GM19240 (cell line): ENCODE results near the gene CHST11.

Experiments used
- DNase-seq: peaks from one replicate; pipeline ENCODE4 v3.0.0; 2011; ENCODE audit warnings: low spot score; ENCODE audit not compliant: insufficient read length

The CHST11 gene

GRCh38 chr12:104459368-104459909, 2.7 kb downstream of the CHST11 start:
- DNase-seq = no peak

DNA sequence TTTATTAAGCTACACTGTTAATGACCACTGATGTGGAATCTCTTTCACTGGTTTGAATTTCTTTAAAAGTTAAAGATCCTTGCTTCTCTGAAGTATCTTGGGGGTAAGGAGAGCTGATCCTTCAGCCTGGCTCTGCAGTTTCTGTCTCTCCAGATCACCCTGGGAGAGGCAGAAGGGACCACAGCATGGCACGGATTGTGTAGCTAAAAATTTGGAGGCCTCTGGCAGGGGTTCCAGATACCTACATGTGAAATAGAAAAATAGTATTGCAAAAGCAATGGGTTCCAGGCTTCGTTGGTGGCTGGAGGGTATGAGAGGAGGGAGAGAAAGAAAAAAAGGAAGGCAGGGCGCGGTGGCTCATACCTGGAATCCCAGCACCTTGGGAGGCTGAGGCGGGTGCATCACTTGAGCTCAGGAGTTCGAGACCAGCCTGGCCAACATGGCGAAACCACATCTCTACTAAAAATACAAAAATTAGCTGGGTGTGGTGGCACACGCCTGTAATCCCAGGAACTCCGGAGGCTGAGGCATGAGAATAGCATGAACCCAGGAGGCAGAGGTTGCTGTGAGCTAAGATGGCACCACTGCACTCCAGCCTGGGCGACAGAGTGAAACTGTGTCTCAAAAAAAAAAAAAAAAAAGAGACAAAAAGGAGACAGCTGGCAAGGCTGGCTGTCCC, 3.4 kb downstream of the CHST11 start:
- no peak for DNase-seq

GRCh38 chr12:104460973-104461698, 4.4 kb downstream of the CHST11 start:
- no peak for DNase-seq

GRCh38 chr12:104462325-104462724, 5.6 kb downstream of the CHST11 start:
- no peak for DNase-seq

DNA sequence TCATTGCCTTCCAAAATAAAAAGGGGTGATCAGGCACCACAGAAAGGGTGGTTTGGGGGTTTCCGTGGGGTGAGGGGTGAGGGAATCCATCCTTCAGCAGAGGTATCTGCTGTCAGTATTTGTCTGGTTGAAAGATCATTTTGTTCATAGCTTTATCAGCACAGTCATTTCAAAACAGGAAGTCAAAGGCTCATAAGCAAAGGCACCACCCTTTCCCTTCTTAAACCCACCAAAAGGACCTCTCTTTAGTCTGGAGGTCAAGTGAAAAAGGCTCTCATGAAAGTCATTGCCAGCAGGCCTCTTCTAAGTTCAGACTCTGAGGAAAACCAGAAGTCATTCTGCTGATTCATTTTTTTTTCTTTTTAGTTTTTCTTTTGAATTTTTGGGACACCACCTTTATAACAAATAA, 6.2 kb downstream of the CHST11 start:
- DNase-seq = no peak

- no peak for DNase-seq
Observed at GRCh38 chr12:104463368-104463767, 6.6 kb downstream of the CHST11 start.

- DNase-seq = no peak
Observed at GRCh38 chr12:104464899-104465298, 8.2 kb downstream of the CHST11 start.

- no peak for DNase-seq
Observed at GRCh38 chr12:104466709-104467345, 10.1 kb downstream of the CHST11 start.

DNA sequence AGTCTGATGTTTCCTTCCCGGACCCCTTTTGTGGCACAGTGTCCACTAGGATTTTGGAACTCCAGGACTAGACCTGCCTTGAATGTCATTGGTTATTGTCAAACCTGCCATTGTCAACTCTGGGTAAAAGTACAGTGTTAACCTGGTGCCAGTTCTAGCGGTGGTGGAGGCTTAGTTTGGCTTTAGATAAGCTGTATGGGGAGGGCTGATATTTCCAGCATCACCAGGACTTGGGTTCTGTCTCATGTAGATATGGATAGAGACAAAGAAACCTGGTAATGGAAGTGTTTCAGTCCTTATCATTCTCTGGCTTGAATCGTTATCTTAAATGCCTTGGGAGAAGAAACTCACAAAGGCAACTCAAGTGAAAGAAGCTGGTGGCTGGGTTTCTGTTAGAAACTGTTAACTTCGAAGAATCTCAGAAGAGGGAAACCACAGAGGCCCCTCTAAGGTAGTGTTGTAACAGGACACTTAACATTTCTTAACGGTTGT, 10.6 kb downstream of the CHST11 start:
- no peak for DNase-seq

GRCh38 chr12:104468371-104468770, 11.6 kb downstream of the CHST11 start:
- DNase-seq = no peak

DNA sequence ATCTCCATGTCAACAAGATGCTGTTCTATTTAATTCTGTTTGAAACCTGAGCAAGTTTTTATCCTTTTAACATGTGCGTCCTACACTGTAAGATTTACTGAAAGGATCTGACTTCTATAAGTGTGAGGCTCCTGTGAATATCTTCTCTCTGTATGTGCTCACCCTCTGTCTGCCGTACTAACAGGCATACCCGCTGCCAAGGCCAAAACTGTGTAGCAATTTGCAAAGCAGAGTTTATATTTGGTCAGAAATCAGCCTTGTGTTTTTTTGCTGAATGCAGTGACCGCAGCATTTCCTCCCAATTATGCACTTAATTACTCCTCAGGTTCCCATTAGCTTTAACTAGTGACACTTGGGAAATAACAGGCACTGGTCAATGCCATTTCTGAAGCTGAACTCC, 12.3 kb downstream of the CHST11 start:
- DNase-seq = no peak

GRCh38 chr12:104469523-104469922, 12.8 kb downstream of the CHST11 start:
- no peak for DNase-seq

DNA sequence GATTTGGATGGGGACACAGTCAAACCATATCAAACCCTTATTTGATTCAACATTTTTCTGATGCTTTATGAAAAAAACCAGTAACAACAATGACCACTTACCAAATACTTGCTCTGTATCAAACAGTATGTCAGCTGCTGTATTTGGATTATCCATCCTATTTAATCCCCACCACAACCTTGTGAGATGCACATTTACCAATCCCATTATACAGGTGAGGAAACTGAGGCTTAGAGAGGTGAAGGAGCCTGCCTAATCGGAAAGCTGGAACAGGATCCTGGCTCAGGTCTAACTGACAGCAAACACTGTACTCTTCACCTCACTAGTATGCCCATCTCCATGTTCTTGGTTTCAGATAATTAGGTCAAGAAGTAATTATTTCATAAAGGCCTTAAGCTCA, 13.8 kb downstream of the CHST11 start:
- no peak for DNase-seq

DNA sequence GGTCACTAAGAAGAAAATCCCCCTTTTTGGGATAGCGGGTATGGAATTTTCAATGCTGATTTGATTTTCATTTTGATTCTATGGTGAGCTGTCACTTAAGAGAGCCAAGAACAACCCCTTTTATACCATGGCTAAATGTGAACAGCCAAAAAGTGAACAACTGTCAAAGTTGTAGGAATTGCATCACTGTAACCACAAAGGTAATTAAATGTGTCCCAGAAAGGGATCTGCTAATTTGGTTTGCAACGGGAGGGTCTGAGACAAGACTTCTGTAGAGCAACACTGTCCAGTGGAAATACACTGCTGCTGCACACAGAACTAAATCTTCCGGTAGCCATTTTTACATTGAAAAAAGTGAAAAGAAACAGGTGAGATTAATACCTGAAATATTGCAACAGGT, 14.6 kb downstream of the CHST11 start:
- no peak for DNase-seq

DNA sequence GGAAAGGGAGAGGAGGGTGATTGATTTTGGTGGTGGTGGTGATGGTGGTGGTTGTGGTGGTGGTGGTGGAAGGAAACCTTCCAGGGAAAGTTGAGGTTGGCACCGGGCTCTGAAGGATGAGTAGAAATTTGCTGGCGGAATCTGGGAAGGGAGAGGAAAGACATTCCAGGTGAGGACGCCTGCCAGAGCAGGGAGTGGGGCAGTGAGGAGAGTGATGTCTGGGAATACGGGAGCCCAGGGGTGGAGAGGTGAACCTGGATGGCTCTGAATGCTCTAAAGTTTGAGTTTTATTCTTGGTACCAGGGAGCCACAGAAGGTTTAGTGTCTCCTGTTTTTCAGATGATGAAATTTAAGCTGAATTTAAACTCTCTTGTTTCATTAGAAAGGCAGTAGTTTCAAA, 16.0 kb downstream of the CHST11 start:
- DNase-seq = no peak

DNA sequence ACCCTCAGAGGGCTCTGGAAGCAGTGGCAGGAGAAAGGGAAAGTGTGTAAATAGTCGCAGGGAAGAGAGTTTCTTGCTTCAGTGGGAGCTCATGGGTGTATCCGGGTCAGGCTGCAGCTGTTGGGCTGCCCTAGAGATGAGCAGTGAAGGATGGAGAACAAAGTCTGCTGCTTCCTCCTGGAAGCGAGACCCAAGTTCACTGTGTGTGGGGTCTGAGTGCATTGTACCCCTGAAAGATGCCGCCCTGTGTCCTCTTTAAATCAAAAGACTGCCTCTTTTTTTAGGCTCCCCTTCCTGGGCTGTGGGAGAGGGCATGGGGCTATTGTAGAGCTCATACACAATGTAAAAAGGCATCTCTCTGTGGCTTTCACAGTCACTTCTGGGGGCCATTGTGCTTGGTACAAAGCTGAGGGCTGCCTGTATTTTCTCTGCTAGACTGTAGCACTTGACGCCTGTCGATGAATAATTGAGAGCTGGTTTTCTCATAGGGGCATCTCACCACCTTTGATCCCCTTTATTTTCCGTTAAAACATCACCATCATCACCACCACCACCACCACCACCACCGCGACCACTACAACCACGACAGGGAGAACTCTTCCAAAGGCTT, 16.7 kb downstream of the CHST11 start:
- DNase-seq = no peak

DNA sequence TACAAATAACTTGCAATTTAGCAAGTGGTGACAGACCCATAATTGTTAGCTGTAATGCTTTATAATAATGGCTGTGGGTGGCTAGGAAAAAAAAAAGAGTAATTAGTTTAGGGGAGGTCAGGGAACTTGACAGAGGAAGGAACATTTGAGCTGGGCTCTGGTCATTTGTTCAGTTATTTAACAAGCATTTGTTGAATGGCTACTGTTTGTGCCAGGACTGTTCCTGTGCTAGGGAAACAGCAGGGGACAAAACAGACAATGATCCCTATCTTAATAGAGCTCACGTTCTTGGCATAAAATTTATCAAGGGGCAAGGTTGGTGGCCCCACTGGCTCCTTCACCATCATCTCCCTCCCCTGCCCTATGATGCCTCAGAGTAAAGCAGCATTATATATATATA, 18.5 kb downstream of the CHST11 start:
- DNase-seq = no peak

DNA sequence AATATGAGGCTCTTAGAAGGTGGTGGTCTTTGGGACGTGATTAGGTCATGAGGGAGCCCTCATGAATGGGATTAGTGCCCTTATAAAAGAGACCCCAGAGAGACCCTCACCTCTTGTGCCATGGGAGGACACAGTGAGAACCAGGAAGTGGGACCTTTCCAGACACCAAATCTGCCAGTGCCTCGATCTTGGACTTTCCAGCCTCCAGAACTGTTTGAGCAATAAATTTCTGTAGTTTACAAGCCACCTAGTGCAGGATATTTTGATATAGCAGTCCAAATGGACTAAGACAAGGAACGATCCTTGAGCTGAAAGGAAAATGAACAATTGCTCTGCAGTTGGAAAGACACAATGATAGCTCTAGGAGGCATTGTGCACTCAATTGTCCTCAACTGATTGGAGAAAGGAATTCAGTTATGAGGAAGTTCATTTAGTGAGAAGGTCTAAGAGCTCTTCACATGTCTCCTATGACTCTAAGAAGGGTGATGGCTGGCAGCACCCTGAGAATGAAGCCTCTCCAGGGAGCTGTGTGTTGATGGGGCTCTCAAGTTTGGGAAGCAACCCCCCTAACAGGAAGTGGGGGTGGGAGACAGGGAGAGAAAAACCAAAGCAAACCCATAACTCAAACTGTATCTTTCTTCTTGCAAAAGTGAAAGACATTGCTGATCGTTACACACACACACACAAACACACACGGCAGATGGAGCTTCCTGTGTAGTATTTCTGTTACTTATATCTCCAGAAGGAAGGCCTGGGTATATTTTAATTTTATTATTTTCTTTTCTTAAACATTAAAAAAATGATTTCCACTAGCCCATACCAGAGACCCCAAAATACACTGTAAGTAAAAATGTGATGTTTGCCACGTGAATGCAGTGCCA, 21.0 kb downstream of the CHST11 start:
- no peak for DNase-seq

DNA sequence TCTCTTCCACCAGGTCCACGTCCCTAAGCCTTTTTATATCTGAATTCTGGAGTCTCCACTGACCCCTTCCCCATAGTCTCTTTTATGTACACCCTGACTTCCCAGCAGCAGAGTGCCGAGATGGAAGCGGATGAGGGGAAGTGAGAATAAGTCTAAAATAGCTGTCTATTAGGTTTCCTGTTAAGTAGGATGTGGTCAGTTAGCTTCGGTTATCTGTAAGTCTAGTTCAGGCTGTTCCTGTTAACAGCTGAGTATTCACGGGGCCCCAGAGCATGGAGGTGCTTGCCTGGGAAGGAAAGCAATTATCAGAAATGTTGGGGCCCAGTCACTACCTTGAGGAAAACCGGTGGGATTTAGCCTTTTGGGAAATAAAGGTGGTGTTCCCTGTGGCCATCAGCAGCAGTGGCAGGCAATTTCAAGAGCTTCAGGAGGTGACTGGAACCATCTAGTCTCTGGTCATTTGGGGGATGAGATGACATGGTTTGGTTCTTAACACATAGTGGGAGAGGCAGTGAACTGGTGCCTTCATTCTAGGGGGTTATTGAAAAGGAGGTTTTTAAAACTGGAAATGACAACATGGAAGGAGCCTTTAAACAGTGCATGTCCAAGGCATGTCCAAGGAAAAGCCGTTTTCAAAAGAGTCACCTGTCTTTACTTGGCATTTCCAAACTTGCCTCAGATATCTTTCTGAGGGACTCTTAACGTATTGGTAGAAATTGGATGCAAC, 21.8 kb downstream of the CHST11 start:
- peak; percentile 47 for DNase-seq

DNA sequence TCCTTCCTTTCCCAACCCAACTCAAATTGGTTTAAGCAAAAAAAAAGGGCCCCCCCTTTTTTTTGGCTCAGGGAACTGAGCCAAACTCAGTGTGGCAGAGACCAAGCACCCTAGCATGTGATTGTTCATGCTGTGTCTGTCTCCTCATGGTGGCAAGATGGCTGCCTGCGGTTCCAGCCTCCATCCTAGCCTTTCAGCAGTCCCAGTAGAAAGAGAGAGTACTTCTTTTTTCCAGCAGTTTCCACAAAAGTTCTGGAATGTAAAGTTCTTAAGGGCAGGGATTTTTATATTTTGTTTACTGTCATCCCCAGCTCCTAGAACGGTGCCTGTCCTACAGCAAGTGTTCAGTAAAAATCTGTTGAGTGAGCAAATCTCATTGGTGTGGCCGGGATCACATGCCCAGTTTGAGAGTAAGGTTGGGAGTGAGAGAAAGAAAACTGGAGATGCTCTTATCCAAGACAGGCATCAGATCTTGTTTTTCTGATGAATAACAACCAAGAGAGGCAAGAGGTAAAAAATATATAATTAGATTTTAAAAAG, 22.4 kb downstream of the CHST11 start:
- DNase-seq = no peak
